ENCODE results near the gene P4HA3. TPM values are rescaled to one million over a fixed set of nuclear protein-coding genes. Genes with fewer than 3 reads are reported as not detected.

Gene P4HA3
- polyA plus RNA-seq, 4 donors = 0.76 to 1.7 (median 1.2) TPM

DNA sequence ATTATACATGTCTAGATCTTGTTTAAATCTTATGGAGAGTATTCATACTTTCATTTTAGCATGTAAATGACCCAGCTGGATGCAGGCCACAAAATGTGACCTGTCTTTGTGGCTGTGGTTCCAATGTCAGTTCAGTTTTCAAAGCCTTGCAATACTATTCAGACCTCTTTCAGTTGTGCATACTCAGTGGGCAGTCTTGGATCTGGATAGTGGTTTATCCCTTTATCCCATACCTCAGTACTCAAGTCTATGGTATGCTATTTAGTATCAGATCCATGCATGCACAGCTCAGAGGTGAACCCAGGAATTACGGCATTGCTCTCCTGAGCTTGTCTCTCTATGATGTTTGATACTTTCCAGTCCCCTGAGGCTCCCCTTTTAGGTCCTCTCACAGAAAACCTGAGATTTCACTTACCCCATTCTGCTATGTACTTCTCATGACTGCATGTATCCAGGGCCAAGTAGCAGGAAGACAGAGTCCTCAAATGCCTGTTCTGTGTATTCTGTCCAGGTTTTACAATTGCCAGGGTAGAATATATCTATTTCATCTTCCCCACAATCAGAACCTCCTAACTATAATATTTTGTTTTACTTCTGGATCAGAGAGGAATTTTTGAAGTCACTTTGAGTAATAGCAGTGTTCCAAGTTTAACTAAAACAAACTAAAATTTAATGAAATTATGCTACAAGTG is 6.9 kb upstream of the P4HA3 start:
- DNase-seq (ENCODE audit: low read depth in 4 of 4, low spot score in 2 of 4) = no peak

DNA sequence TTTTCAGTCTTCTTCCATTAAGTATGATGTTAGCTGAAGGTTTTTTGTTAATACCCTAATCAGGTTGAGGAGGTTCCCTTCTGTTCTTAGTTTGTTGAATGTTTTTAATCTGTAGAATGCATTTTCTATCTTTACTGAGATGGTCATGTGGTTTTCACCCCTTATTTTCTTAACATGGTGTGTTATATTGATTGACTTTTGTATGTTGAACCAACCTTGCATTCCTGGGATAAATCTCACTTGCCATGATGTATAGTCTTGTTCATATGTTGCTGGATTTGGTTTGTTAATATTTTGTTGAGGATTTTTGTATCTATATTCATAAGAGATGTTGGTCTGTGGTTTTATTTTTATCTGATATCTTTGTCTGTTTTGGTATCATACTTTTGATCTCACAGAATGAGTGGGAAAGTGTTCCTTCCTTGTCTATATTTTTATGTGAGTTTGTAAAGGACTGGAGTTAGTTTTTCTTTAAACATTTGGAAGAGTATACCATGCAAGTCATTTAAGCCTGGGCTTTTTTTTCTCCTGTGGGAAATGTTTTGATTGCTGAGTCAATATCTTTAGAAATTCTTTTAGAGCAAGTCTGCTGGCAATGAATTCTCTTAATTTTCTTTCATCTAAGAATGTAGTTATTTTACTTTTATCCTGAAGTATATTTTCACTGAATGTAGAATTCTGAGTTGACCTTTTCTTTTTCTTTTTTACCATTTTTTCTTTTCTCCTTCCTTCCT is 5.5 kb upstream of the P4HA3 start:
- DNase-seq (ENCODE audit: low read depth in 4 of 4, low spot score in 2 of 4) = no peak

DNA sequence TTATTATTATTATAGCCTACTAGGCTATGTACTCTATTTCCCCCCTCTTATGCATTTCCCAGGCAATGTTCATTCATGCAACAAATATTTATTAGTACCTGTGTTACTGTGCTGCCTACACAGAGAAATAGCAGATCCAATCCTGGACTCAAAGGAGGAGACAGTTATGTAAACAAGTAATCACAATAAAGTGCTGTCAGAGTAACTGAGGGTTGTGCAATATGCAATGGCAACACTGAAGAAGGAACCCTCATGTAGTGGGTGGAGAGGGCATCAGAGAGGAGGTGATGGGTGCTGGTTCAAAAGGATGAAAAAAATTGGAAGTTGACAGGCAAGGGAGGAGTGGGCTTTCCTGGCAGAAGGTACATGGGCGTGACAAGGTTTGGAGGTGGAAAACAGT is 886 bp upstream of the P4HA3 start:
- no peak for DNase-seq (ENCODE audit: low read depth in 4 of 4, low spot score in 2 of 4)

DNA sequence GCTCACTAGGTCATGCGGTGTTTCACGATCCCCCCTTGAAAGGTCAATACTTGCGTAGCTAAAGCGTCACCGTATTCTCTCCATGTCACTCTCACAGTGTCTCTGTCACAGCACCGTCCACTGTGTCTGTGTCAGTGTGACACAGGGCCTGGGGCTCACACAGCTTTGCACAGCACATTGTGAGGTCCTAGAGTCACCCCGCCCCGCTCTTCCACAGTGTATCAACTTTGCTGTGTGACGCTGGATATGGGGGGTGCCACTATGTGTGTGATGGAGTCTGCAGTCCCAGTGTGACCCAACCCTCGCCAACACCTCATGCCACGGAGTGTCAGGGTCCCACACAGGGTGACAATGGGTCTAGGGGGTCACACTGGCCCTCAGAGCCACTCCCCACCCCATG is 583 bp downstream of the P4HA3 start:
- DNase-seq (ENCODE audit: low read depth in 4 of 4, low spot score in 2 of 4) = no peak

DNA sequence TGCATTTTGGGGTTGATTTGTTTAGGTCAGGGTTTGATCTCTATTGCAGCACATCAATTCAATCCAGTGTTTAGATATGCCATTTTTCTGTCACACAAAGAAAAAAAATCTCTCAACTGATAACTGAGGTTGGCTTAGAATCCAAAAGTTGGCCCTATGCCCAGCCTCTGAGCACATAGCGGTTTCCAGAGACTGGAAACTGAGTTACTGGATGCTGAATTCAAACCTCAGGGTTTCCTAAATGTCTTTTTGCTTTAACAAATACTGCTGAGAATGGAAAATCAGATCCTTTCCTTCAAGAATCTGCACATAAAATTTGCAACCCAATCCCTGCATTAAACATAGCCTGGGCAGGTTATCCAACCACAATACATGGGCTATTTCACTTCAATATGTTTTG is 4.0 kb downstream of the P4HA3 start:
- no peak for DNase-seq (ENCODE audit: low read depth in 4 of 4, low spot score in 2 of 4)

DNA sequence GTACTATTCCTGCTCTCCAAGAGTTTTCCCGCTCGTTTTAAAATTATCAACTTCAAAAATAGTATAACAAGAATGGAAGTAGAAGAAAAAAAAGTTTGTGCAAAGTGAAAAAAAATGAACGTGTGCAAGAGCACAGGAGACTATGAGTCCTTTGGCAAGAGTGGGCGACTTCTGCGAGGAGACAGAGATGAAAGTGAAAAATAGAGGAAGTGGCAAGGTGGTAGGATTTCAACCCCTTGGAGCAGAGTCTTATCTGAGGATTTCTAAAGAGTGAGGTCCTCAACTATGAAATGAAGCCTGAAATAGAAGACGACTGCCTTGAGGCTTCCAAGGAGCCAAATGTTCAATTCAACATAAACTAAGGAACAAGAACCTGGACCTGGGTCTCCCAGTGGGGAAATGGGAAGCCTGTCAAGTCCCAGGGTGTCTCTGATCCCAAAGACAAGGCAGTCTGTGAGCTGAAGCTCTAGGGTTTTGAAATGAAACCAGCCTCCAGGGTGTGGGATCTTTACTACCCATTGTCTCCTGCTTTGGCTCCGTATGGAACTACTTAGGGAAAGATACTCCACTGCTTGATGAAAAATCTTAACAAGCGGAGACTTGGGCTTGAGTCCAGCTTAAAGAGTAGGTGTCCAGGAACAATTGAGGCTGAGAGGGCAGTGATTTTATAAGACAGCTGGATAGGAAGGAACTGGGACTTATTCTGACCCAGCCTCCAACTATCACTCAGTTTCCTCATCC is 4.8 kb downstream of the P4HA3 start:
- DNase-seq (ENCODE audit: low read depth in 4 of 4, low spot score in 2 of 4) = no peak

DNA sequence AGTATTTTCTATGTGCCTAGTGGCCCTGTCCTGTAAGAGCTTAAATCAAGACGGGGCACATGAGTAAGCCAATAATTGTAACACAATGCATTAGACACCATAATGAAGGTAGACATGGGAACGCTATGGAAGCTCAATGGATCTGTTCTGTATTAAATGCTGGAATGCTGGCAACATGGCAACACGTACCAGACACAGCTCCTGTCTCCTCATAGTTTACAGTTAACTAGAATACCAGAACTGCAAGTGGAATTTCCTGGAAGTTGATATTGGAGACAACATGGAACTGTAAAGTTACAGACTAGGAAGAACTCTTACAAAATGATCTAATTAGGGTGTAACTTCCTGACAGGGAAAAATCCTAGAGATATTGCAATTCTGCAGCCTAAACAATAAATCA is 12.4 kb downstream of the P4HA3 start:
- DNase-seq (ENCODE audit: low read depth in 4 of 4, low spot score in 2 of 4) = no peak

DNA sequence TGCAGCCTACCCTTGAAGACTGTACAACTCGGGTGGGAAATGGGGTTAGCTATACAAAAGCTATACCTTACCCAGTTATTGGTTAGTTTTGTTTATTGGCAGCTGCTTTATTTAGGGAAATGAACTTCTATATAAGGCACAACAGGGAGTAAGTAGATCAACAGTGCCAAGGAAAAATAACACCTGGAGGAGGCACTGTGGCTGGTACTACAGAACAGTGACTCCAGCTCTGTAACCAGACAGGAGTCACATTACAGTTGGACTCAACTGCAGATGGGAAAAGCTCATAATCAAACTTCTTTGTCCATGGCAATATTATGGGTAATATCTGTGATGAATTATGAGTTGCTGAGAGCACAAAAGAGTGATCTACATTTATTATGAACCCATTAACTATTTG is 14.0 kb downstream of the P4HA3 start:
- DNase-seq (ENCODE audit: low read depth in 4 of 4, low spot score in 2 of 4) = no peak

DNA sequence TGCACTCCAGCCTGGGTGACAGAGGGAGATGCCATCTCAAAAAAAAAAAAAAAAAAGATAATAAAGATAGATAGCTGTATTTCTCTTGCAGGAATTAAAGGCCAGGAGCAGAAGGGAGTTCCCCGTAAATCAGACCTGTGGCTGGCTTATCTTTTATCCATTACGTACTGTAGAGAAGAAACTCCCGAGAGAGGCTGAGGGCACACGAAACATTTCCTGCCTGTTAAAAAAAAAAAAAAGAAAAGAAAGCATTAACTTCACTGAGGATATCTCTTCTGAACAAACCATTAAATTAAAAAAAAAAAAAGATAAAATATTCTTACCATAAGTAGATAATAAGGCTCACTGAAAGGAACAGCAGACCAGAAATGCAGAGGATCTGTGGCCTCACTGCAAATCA is 22.5 kb downstream of the P4HA3 start:
- no peak for DNase-seq (ENCODE audit: low read depth in 4 of 4, low spot score in 2 of 4)

DNA sequence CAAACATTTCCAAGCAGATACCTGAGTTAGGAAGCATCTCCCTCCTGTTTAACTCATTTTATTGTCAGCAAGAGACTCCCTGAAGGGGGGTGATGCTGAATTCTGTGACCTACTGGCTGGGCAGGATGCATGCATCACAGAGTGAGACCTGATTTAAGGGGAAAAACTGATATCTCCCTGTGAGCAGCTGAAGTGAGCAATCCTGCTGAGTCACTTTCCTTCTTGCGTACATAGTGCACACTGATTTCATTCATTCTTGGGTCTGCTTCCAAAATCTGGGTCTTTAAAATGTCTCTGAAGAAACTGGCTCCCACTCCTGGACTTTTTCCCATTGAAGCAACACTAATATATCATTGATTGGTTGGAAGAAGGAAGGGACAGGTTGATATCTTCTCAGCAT is 23.3 kb downstream of the P4HA3 start:
- DNase-seq (ENCODE audit: low read depth in 4 of 4, low spot score in 2 of 4) = no peak

DNA sequence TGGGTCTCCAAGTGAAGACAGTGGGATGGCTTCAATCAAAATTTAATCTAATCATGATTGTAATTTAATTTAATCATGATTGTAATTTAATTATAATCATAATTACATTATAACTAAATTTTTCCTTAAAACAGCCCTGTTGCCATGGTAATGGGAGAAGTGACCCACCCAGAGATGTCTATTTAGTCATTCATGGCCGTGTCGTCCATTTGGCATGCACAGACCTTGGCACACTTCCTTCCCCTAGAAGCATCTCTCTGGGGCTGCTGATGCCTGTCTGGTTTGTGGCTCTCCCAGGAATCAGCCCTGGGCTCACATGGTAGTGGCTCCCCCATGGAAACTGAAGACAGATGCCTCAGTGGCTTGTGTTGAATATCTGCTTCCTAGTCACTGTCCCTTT is 27.0 kb downstream of the P4HA3 start:
- DNase-seq (ENCODE audit: low read depth in 4 of 4, low spot score in 2 of 4) = no peak

DNA sequence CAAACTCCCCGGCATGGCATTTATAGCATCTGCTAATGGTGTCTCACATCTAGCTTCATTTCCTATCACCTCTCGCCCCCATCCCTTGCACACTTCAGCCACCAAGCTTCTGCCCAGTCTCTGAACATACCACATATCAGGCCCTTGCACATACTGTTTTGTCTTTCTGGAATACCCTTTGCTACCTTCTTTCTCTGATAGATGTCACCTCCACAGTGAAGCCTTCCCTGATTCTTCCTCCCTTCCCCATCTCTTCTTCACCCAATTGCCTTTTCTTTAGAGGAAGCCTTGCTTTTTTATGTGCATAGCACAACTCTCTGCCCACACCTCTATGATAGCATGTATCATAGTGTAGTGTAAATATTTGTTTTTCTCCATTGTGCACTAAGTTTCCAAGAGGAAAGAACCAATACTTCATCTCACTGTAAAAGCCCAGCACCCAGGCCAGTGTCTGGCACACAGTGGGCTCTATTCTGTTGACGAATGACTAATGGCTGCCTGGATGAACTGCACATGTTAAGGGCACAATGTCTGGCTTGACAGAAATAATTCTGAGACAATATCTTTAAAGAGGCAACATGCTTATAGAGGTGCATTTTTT is 27.8 kb downstream of the P4HA3 start:
- DNase-seq (ENCODE audit: low read depth in 4 of 4, low spot score in 2 of 4) = no peak

DNA sequence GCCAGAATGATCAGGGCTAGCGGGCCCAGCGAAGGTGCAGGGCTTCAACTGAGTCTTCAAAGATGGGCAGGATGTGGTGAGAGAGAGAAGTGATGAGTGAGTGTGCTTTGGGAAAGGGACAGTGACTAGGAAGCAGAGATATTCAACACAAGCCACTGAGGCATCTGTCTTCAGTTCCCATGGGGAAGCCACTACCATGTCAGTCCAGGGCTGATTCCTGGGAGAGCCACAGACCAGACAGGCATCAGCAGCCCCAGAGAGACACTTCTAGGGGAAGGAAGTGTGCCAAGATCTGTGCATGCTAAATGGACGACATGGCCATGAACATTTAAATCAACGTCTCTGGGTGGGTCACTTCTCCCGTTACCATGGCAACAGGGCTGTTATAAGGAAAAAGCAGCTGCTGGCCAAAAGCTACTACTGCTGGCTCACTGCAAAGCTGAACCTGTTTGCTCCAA is 28.5 kb downstream of the P4HA3 start:
- DNase-seq (ENCODE audit: low read depth in 4 of 4, low spot score in 2 of 4) = no peak

DNA sequence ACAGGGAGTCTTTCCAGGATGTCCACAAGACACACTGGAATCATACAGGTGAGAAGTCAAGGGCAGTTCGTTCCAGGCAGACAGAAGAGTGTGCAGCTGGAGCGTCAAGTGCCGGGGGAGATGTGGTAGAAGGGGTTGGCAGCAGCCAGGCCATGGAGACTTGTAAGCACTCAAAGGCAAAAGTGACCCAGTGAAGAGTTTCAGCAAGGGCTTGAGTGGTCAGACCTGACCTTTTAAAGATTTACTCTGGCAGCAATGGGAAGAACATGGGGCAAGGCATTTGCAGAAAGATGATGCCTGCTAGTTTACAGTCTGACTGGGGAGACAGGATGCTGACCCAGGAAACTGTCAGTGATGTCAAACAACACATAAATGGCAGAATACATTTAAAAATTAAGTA is 29.0 kb downstream of the P4HA3 start:
- no peak for DNase-seq (ENCODE audit: low read depth in 4 of 4, low spot score in 2 of 4)

DNA sequence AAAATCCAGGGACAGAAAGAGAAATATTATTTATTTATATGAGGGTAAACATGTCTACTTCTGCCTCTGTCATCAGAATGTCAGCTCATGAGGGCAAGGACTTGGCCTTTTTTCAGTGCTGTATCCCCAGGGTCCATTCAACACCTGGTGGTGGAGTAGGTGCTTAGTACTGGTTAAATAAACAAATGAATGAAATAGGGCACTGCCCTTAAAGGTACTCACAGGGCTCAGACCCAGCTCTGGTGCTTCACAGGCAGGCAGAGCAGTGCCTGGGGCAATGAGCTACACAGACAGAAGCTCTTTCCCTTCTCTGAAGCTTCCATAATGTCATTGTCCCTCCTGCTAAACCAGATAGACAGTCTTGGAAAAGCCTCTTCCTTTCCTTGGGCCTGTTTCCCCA is 30.9 kb downstream of the P4HA3 start:
- no peak for DNase-seq (ENCODE audit: low read depth in 4 of 4, low spot score in 2 of 4)

DNA sequence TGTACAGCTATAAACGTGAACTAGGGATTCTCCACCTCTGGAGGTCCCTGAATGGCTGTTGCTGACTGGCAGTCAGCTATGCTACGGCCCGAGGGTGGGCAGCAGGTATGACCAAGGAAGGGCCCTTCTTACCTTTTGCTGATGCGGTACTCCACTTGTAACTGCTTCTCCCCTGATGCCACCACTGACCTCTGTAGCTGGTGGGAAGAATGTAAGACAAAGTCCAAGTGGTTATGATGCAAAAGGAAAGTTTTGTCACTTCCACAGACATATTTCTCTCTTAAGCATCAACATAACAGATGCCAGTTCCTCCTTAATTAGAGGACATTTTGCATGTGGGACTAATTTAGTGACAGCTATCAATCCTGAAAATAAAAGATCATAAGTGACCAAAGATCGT is 32.2 kb downstream of the P4HA3 start:
- no peak for DNase-seq (ENCODE audit: low read depth in 4 of 4, low spot score in 2 of 4)

DNA sequence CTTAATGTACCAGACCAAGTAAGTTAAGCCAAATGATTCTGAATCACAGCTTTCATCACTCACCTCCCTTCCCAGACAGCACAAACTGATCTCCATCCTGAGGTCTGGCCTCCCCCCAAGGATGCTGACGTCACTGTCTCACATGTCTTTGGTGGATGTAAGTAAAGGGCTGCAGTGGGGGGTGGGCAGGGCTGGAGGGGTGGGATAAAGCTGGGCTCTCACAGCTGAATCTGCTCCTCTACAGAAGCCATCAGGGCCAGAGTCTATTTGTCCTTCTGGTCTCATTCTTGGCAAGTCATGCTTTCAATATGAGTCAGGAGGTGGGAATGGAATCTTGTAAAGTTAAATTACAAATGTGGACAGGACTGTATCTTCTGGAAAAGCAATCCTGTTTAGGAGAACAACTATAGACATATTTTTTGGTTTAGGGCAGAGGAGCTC is 32.7 kb downstream of the P4HA3 start:
- DNase-seq (ENCODE audit: low read depth in 4 of 4, low spot score in 2 of 4) = no peak

DNA sequence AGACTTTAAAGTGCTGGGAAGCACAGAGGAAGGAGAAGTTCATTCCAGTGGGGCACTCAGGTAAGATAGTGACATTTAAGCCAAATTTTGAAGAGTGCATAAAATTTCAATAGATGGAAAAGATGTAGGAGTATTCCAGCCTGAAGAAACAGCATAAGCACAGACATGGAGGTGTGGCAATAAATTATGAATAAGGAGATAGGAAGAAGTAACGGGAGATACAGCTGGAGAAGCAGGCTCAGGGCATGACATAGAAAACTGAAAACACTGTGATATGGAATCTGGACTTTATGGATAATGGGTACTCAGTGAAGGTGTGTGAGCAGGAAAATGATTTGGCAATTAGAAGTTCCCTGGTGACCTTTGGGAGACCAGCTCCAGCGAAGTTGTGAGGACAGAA is 33.3 kb downstream of the P4HA3 start:
- no peak for DNase-seq (ENCODE audit: low read depth in 4 of 4, low spot score in 2 of 4)

DNA sequence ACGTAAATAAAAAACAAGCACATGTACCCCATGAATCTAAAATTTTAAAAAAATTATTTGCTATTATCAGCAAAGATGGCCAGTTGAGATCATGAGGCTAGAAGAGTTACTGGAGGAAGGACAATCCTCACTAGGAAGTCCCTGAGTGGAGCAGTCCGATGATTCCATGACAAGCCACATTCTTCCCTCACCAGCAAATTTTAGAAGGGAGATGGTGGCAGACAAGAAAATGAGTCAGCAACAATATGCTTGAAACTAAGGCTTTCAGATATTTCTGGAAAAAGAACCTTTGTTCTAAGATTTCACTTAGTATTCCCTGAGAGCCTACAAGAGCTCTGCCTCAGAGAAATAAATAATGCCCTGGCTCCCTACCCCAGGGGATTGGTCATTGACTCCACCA is 34.9 kb downstream of the P4HA3 start:
- no peak for DNase-seq (ENCODE audit: low read depth in 4 of 4, low spot score in 2 of 4)

DNA sequence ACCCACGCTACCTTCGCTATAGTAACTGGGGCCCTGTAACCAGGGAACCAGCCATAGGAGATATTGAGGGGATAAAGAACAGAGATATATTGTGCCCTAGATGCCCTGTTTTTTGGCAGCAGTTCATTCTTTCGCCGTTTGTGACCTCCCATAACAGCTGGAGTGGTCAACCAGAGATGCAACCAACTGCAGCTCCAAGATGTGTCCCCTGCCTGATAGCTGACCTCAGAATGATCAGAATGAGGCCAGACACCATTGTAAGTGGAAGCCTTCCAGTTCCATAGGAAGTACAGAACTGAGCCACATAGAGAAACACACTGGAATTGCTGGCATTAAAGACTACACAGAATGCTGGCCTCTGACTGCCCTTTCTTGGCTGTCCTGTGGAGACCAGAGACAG is 39.2 kb downstream of the P4HA3 start:
- DNase-seq (ENCODE audit: low read depth in 4 of 4, low spot score in 2 of 4) = no peak

DNA sequence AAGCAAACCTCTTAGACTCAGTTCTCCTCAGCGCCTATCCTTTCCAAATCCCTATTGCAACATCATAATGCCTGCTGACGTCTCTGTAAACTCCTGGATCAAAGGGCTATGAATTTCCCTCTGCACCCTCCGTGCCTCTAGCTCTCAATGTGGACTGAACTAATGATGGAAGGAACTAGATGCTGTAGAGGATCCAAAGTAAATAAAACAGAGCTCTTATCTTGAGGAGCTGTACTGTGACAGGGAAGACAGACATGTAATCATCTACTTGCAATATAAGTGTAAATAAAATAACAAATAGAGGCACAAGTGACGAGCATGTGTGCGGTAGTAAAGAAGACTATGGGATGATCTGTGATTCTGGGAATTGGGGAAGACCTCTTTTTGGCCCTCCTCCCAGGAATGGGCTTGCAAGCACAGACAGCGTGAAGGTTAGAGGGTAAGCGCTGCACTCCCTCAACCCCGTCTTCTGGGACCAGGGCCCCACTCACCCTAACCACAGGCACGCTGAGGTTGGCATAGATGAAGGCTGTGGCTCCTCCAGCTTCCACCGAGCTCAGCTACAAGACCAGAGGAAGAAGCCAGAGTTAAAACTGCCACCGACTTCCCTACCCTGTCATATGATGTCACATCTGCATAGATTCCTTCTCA is 42.2 kb downstream of the P4HA3 start:
- DNase-seq (ENCODE audit: low read depth in 4 of 4, low spot score in 2 of 4) = no peak
